OCI-LY1 (cell line): Measurements from ENCODE around the gene AHDC1.

Experiments used
- H2AFZ ChIP-seq: fragments of 200-600 bp; sonication (generic), shearing (Covaris generic); 2 replicates; pipeline ENCODE4 v1.6.0; 2014; ENCODE audit warnings: antibody characterized with exemption, mild to moderate bottlenecking, low read length
- H3F3A ChIP-seq: fragments of 200-600 bp; sonication (generic), shearing (Covaris generic); 2 replicates; pipeline ENCODE4 v1.6.0; 2014; ENCODE audit warnings: mild to moderate bottlenecking, antibody characterized with exemption, low read length, moderate library complexity; ENCODE audit not compliant: insufficient read depth
- H3K27ac ChIP-seq: fragments of 200-600 bp; sonication (generic); 2 replicates; pipeline ENCODE4 v1.5.1; 2014; ENCODE audit warnings: low read length, mixed run types, mild to moderate bottlenecking, low read depth; ENCODE audit not compliant: poor library complexity, severe bottlenecking
- H3K27me3 ChIP-seq: fragments of 200-600 bp; sonication (generic); 2 replicates; pipeline ENCODE4 v1.6.0; 2014; ENCODE audit warnings: antibody characterized with exemption, mild to moderate bottlenecking, low read length, moderate library complexity; ENCODE audit not compliant: insufficient read depth
- H3K36me3 ChIP-seq: fragments of 200-600 bp; sonication (generic); 2 replicates; pipeline ENCODE4 v1.6.1; 2014; ENCODE audit warnings: mild to moderate bottlenecking, antibody characterized with exemption, low read length, moderate library complexity, mixed read lengths; ENCODE audit not compliant: insufficient read depth
- H3K4me1 ChIP-seq: fragments of 200-600 bp; sonication (generic); 2 replicates; pipeline ENCODE4 v1.5.1; 2014; ENCODE audit warnings: mild to moderate bottlenecking, low read length, moderate library complexity; ENCODE audit not compliant: insufficient read depth, severe bottlenecking
- H3K4me2 ChIP-seq: fragments of 200-600 bp; sonication (generic), shearing (Covaris generic); 2 replicates; pipeline ENCODE4 v1.6.1; 2014; ENCODE audit warnings: low read length
- H3K4me3 ChIP-seq: fragments of 200-600 bp; sonication (generic); 2 replicates; pipeline ENCODE4 v1.5.1; 2014; ENCODE audit warnings: low read length, low read depth, mild to moderate bottlenecking, mixed read lengths; ENCODE audit not compliant: poor library complexity, severe bottlenecking
- H3K79me2 ChIP-seq: fragments of 200-600 bp; shearing (Covaris generic); 2 replicates; pipeline ENCODE4 v1.6.1; 2016; ENCODE audit warnings: mixed run types, low read length, mixed read lengths; ENCODE audit not compliant: insufficient read depth
- H3K9ac ChIP-seq: fragments of 200-600 bp; sonication (generic), shearing (Covaris generic); 2 replicates; pipeline ENCODE4 v1.6.1; 2014; ENCODE audit warnings: mild to moderate bottlenecking, low read length, mixed read lengths
- H3K9me2 ChIP-seq: fragments of 200-600 bp; sonication (generic), shearing (Covaris generic); 2 replicates; pipeline ENCODE4 v1.6.1; 2014; ENCODE audit warnings: low read depth, mild to moderate bottlenecking, low read length, mixed read lengths
- H3K9me3 ChIP-seq: fragments of 200-600 bp; shearing (Covaris generic); 2 replicates; pipeline ENCODE4 v1.6.1; 2014; ENCODE audit warnings: low read length, mixed read lengths
- H4K20me1 ChIP-seq: fragments of 200-600 bp; sonication (generic), shearing (Covaris generic); 2 replicates; pipeline ENCODE4 v1.6.0; 2016; ENCODE audit warnings: mild to moderate bottlenecking, low read length; ENCODE audit not compliant: insufficient read depth
- EZH2 ChIP-seq: fragments of 200-600 bp; sonication (generic), shearing (Covaris generic); IDR thresholded peaks from 2 replicates; pipeline ENCODE4 v1.8.0; 2017; ENCODE audit warnings: borderline replicate concordance, mixed run types, mild to moderate bottlenecking, antibody characterized with exemption, low read length, moderate library complexity, mixed read lengths
- TF ChIP-seq, protein P1 (sequence below): fragments of 200-600 bp; sonication (generic), shearing (Covaris generic); IDR thresholded peaks from 2 replicates; pipeline ENCODE4 v1.5.1; 2017; ENCODE audit warnings: mild to moderate bottlenecking, antibody characterized with exemption, low read length, moderate library complexity, mixed read lengths

Gene AHDC1

DNA sequence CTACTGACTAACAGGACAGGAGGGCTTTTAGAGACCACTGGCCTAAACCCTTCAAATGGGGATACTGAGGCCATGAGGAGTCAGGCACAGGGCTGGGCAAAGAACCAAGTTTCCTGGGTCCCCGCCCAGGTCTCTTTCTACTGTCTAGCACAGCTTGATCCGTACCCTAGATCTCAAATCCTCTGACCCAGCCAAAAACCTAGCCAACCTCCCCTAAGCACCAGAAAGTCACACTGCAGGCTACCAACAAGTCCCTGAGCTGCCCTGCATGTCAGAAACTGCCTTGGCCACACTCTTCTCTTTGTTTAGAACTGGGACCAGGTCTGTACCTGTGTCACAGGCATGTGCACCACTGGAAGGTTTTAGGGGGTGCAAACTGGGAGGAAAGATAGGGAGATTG is 33.6 kb downstream of the AHDC1 start:
- Histone ChIP-seq H3K9me3 (no peaks in the 10 kb centered on the region), H3K4me2 (no peak overlapping the region), H4K20me1 (no peaks in the 10 kb centered on the region), H3K79me2 (no peaks in the 10 kb centered on the region), H3K4me3 (no peak overlapping the region), H3K27ac (no peak overlapping the region), H3K9me2 (no peaks in the 10 kb centered on the region), H2AFZ (no peak overlapping the region), H3K9ac (no peak overlapping the region), H3K36me3 (peaks cover 10% of the 10 kb centered on the region; the same call in 1 of the 2 replicates), H3K4me1 (peaks cover 29% of the 10 kb centered on the region), H3K27me3 (0 out of 2 replicates have a peak, but pooled peaks cover 5% of the 10 kb centered on the region), H3F3A (no peaks in the 10 kb centered on the region)
- TF ChIP-seq EZH2 = no peak
- TF ChIP-seq, protein P1, sequence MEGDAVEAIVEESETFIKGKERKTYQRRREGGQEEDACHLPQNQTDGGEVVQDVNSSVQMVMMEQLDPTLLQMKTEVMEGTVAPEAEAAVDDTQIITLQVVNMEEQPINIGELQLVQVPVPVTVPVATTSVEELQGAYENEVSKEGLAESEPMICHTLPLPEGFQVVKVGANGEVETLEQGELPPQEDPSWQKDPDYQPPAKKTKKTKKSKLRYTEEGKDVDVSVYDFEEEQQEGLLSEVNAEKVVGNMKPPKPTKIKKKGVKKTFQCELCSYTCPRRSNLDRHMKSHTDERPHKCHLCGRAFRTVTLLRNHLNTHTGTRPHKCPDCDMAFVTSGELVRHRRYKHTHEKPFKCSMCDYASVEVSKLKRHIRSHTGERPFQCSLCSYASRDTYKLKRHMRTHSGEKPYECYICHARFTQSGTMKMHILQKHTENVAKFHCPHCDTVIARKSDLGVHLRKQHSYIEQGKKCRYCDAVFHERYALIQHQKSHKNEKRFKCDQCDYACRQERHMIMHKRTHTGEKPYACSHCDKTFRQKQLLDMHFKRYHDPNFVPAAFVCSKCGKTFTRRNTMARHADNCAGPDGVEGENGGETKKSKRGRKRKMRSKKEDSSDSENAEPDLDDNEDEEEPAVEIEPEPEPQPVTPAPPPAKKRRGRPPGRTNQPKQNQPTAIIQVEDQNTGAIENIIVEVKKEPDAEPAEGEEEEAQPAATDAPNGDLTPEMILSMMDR = no peak

DNA sequence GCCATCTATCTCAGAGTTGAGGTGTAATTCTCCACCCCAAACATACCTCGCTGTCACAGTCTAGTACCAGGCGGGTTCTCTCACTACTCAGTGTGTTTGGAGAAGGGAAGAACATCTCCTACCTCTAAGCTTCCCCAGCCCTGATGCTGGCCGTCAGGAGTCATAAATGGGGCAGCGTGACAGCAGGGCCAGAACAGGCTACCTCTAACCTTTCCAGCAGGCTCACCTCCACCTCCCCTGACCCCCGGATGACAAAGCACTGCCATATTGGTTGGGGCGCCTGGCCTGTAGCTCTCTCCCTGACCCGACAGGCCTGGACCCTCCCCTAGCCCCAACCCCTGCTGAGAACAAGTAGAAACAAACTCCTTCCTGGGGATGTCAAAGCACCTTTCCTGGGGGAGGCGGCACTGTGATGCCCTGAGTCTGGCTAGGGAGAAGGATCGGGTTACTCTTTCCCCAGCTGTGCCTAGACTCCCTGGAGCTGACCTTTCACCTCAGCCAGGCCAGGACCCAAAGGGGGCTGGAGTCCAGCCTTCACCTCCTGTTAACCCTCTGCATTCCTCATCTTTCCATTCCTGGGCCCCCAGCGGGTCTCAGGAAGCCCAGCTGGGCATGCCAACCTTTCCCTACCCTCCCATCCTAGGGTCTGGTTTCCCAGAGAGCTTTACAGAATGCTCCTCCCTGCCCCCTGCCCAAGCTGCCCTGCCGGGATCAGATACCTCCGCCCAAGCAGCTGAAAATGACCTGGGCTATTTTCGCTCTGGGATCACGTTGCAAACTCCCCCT is 34.2 kb downstream of the AHDC1 start:
- no peak overlapping the region for H2AFZ ChIP-seq
- H4K20me1 ChIP-seq = no peaks in the 10 kb centered on the region
- no peaks in the 10 kb centered on the region for H3K9me3 ChIP-seq
- H3K4me2 ChIP-seq = no peak overlapping the region
- H3K4me3 ChIP-seq = no peak overlapping the region
- H3K4me1 ChIP-seq = peaks cover 24% of the 10 kb centered on the region
- no peak overlapping the region for H3K9ac ChIP-seq
- H3K27ac ChIP-seq = no peak overlapping the region
- no peaks in the 10 kb centered on the region for H3K79me2 ChIP-seq
- peaks cover 10% of the 10 kb centered on the region; the same call in 1 of the 2 replicates for H3K36me3 ChIP-seq
- 0 out of 2 replicates have a peak, but pooled peaks cover 5% of the 10 kb centered on the region for H3K27me3 ChIP-seq
- no peaks in the 10 kb centered on the region for H3F3A ChIP-seq
- no peaks in the 10 kb centered on the region for H3K9me2 ChIP-seq
- TF ChIP-seq EZH2 = no peak
- TF ChIP-seq, protein P1 = no peak

DNA sequence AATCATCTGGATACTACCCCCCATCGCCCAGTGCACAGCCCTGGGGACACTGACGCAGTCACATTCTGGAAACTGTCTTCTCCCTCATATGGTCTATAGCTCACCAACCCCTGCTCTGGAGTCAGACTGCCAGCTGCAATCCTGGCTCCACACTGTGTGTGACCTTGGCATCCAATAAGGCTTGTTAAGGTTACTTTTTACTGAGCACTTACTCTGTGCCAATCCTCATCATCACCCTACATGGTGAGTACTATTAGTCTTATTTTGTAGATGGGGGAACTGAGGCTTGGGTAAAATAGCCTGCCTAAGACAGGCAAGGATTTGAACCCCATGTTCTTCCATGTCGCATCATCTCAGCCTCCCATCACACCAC is 34.9 kb downstream of the AHDC1 start:
- Histone ChIP-seq H3K4me1 (peaks cover 24% of the 10 kb centered on the region), H3K4me2 (peak overlapping the region; percentile 65; the same call in 1 of the 2 replicates), H3K79me2 (no peaks in the 10 kb centered on the region), H3K27me3 (0 out of 2 replicates have a peak, but pooled peaks cover 5% of the 10 kb centered on the region), H3K4me3 (no peak overlapping the region), H3K9me2 (no peaks in the 10 kb centered on the region), H3K36me3 (peaks cover 7% of the 10 kb centered on the region; the same call in 1 of the 2 replicates), H3F3A (no peaks in the 10 kb centered on the region), H3K9ac (no peak overlapping the region), H3K9me3 (no peaks in the 10 kb centered on the region), H4K20me1 (no peaks in the 10 kb centered on the region), H2AFZ (no peak overlapping the region), H3K27ac (no peak overlapping the region)
- no peak for TF ChIP-seq EZH2
- TF ChIP-seq, protein P1 = no peak
